ENCODE results near the gene RYR2. TPM values are rescaled to one million over a fixed set of nuclear protein-coding genes. Genes with fewer than 3 reads are reported as not detected.

The RYR2 gene
- total and polyA plus RNA-seq, 2 of the 8 experiments (the other 6 are each of a cell fraction or from before 2014, with no cell fraction given), result 1.3 to 4.4 TPM

- TF ChIP-seq E2F6 (IDR thresholded peaks at IDR 0.05), result no peak
Measured at GRCh38 chr1:237353918-237354317, 311.9 kb downstream of the RYR2 start (continued).
